ENCODE measurements around the gene PFN2. TPM values are rescaled to one million over a fixed set of nuclear protein-coding genes. Genes with fewer than 3 reads are reported as not detected.
"Not testable (repeated sequence)": the region's sequence is repeated elsewhere in the genome, so short reads cannot be mapped to it uniquely, and the experiment has no call there.

The PFN2 gene, protein sequence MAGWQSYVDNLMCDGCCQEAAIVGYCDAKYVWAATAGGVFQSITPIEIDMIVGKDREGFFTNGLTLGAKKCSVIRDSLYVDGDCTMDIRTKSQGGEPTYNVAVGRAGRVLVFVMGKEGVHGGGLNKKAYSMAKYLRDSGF
- total RNA-seq, result 1 to 10 TPM; 4.2 to 5.2 TPM

DNA sequence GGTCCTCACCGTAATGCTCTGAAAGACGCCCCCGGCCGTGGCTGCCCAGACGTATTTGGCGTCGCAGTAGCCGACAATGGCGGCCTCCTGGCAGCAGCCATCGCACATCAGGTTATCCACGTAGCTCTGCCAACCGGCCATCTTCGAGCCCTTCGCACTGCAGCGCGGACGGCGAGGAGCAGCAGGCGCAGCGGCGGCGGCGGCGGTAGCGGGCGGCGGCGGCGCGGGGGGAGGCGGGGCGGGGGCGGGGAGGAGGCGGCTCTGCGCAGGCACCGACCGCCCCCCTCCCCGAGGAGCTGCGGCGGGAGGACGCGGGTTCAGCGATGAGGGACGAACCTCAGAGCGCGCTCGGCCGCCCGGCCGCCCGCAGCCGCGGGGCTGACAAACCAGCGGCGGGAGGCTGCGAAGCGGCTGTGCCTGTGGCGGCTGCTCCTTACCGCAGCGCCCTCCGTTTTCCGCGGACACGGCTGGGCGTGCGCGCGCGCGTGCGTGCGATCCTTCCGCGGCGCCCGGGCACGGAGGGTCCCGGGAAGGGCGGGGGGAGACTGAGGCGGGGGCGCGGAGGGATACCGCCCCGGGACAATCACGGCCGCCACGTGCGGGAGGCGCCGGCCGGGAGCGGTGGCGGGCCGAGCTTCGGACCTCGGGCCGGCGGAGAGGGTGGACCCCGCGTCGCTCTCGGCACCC is at the start of gene PFN2:
Gene PFN2 (minus strand): TSS at position 180 of the 687 bp plus-strand sequence. CDS start 39 bp downstream, at position 141.
- no peaks in the 10 kb centered on the region for H3K9me3 Mint-ChIP-seq
- H3K27me3 Mint-ChIP-seq, result peaks cover 42% of the 10 kb centered on the region
- peaks cover 19% of the 10 kb centered on the region for H3K4me1 Mint-ChIP-seq
- H3K36me3 Mint-ChIP-seq, result no peaks in the 10 kb centered on the region
- no peak within 1 kb of the TSS for H3K27ac Mint-ChIP-seq
- DNase-seq, result peak; percentile 53
- H3K4me3 Mint-ChIP-seq, result peak within 1 kb of the TSS; percentile 81

DNA sequence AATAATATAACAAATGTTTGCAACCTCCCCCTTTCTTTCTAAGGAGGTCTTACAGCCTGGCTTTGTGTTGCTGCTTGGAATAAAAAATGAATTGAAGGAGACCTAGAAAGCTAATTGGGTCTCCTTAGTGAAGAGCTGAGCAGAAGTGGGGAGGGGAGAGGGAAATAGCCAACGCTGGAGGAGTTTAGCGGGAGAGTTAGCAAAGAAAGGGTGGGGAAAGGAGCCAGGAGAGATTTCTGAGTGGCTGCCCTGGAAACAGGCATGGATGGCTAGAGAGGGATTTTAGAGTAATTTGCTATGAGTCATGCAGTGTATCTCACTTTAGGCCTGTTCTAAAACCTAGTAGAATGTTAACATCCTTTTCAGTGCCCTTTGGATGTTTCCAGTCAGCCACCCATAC is 45.2 kb upstream of the PFN2 start:
- no peaks in the 10 kb centered on the region for H3K4me1 Mint-ChIP-seq
- H3K4me3 Mint-ChIP-seq, result no peak overlapping the region
- no peaks in the 10 kb centered on the region for H3K9me3 Mint-ChIP-seq
- H3K27me3 Mint-ChIP-seq, result no peaks in the 10 kb centered on the region
- no peak for DNase-seq
- no peaks in the 10 kb centered on the region for H3K36me3 Mint-ChIP-seq
- no peak overlapping the region for H3K27ac Mint-ChIP-seq

DNA sequence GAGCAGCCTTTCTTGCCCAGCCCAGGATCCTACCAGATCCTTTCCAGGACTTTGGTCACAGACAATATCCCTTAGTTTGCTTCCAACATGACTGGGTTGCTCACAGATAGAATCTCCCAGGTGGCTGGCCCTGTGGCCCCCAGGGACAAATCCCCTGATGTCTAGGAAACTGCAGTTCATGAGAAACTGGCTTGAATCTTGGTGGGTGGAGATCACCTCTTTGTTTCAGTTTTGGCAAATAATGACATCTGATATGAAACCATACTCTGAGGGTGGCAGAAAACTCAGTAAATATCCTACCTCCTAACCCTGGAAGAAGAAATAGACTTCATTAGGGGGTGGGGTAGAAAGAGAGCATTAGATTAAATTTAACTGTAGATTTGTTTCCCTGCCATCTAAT is 44.1 kb upstream of the PFN2 start:
- Mint-ChIP-seq H3K27me3 (no peaks in the 10 kb centered on the region), H3K4me3 (no peak overlapping the region), H3K4me1 (no peaks in the 10 kb centered on the region), H3K9me3 (no peaks in the 10 kb centered on the region), H3K36me3 (no peaks in the 10 kb centered on the region), H3K27ac (no peak overlapping the region)
- no peak for DNase-seq

DNA sequence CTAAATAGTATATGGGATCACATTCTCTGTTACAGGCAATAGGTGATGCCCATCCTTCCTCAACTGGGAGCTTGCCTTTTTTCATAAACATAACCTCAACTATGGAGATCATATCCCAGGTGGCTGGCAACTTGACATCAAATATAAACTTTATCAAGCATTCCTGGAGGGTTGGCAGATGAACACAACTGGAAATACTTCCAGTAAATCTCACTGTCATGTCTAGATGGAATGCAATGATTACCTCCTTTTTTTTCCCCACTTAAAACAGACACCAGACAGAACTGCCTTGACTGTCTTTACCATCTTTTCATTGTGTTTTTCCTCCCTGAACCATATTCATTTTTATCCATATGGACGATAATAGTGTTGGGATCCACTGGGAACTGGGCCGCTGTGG is 43.1 kb upstream of the PFN2 start:
- no peak for DNase-seq
- no peak overlapping the region for H3K27ac Mint-ChIP-seq
- H3K9me3 Mint-ChIP-seq, result no peaks in the 10 kb centered on the region
- H3K27me3 Mint-ChIP-seq, result no peaks in the 10 kb centered on the region
- H3K4me1 Mint-ChIP-seq, result no peaks in the 10 kb centered on the region
- no peak overlapping the region for H3K4me3 Mint-ChIP-seq
- H3K36me3 Mint-ChIP-seq, result no peaks in the 10 kb centered on the region

DNA sequence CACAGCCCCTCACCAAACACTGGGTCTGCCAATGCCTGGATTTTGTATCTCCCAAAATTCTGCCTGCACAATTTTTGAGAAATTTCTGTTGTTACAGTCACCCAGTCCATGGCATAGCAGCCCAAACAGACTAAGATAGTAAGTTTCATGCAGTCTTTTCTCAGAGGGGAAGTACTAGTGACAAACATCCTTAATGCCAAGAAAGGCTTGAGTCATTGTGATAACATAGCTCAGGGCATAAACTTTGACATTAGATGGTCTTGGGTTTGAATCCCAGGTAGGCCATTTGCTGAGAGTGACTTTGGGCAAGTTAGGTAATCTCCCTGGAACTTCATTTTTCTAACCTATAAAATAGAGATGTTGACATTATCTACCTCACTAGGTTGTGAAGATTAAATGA is 36.1 kb upstream of the PFN2 start:
- no peak for DNase-seq
- Mint-ChIP-seq H3K4me3 (no peak overlapping the region), H3K4me1 (no peaks in the 10 kb centered on the region)

DNA sequence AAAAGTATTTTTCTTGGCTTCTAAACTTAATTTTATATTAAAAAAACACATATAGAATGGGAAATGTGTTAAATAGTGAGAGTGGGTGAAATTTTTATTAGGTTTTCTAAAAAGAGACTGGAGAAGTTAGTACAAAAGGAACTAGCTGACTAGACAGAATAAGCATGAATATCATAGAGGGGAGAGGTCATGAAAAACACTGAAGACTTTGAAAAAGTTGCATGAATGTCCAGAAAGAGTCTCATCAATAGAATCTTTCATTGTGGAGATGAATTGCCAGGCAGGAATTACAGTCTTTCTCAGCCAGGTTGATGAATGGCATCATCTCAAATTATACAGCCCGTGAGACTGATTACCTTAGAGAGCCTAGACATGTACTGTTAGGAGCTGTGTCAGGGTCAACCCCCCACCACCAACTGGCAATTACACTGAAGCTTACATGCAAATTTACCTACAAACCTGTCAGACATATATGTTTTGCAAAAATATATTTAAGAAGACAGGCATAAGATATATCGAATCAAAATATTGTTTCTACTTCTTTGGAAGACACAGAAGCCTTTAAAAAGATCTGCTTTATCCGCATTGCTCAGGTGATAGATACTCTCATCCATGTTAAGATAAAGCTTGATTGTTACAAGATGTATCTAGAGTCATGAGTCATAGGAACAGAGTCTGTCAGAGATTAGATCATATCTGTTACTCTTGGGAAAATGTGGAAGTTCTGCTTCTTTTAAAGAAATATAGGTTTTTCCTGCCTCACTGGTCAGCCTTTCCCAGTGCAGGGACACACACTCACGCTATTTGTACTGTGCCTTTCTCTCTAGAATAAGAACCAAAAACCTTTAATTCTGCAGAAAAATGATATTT is 34.8 kb upstream of the PFN2 start:
- Mint-ChIP-seq H3K36me3 (no peaks in the 10 kb centered on the region), H3K4me1 (no peaks in the 10 kb centered on the region), H3K27me3 (peaks cover 3% of the 10 kb centered on the region), H3K9me3 (no peaks in the 10 kb centered on the region), H3K27ac (no peak overlapping the region), H3K4me3 (no peak overlapping the region)
- DNase-seq, result no peak

More for the DNA sequence above, 36.1 kb upstream of the PFN2 start:
- H3K27ac Mint-ChIP-seq, result no peak overlapping the region
- no peaks in the 10 kb centered on the region for H3K9me3 Mint-ChIP-seq
- no peaks in the 10 kb centered on the region for H3K36me3 Mint-ChIP-seq
- peaks cover 3% of the 10 kb centered on the region for H3K27me3 Mint-ChIP-seq

DNA sequence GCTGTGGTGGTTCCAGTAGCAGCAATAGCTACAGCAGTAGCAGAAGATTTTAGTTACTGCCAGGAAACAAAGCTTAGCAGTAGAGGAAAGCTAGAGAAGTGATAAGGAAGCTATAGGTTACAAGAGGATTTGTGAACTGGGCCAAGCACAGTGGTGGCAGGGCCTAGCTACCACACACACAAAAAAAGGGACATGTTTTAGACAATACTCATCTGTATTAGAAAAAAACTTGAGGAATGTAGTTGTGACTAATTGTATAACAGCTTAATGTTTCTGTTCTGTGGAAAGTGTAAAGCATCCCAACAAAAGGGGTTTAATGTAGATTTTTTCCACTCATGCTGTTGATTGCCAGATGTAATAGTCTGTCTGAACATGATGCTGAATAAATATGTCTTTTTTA is 29.9 kb upstream of the PFN2 start:
- no peak for DNase-seq
- Mint-ChIP-seq H3K4me3 (no peak overlapping the region), H3K9me3 (peaks cover 2% of the 10 kb centered on the region), H3K4me1 (no peaks in the 10 kb centered on the region), H3K36me3 (no peaks in the 10 kb centered on the region), H3K27ac (no peak overlapping the region), H3K27me3 (peaks cover 3% of the 10 kb centered on the region)

DNA sequence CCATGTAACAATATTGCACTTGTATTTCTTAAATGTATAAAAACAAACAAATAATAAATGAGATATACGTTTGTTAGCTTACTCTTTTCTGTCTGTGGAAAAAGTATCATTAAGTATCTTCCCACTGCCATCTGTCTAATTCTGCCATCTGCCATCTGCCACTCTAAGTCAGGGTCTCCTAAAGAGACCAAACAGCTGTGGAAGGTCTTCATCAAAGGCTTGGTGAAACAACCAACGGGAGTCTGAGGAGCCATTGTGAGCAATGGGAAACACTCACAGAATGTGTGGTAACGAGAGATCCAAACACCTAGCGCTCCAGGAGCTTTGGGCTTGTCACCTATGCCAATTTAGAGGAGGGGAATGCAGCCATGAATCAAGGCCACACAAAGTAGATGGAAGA is 28.7 kb upstream of the PFN2 start:
- H3K27me3 Mint-ChIP-seq, result peaks cover 14% of the 10 kb centered on the region
- DNase-seq, result no peak
- H3K27ac Mint-ChIP-seq, result no peak overlapping the region
- H3K36me3 Mint-ChIP-seq, result peaks cover 7% of the 10 kb centered on the region
- H3K4me1 Mint-ChIP-seq, result no peaks in the 10 kb centered on the region
- H3K9me3 Mint-ChIP-seq, result peaks cover 15% of the 10 kb centered on the region
- H3K4me3 Mint-ChIP-seq, result no peak overlapping the region

DNA sequence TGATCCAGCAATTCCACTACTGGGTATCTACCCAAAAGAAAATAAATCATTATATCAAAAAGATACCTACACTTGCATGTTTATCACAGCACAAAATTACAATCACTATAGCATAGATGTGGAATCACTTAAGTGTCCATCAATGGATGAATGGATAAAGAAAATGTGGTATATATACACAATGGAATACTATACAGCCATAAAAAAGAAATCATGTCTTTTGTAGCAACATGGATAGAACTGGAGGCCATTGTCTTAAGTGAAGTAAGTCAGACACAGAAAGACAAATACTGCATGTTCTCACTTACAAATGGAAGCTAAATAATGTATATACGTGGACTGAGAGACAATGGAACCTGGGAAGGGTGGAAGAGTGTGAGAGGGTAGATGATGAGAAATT is 28.3 kb upstream of the PFN2 start:
- DNase-seq, result no peak
- peaks cover 14% of the 10 kb centered on the region for H3K27me3 Mint-ChIP-seq
- H3K4me1 Mint-ChIP-seq, result no peaks in the 10 kb centered on the region
- H3K4me3 Mint-ChIP-seq, result no peak overlapping the region
- peaks cover 15% of the 10 kb centered on the region for H3K9me3 Mint-ChIP-seq
- peaks cover 7% of the 10 kb centered on the region for H3K36me3 Mint-ChIP-seq
- H3K27ac Mint-ChIP-seq, result no peak overlapping the region

DNA sequence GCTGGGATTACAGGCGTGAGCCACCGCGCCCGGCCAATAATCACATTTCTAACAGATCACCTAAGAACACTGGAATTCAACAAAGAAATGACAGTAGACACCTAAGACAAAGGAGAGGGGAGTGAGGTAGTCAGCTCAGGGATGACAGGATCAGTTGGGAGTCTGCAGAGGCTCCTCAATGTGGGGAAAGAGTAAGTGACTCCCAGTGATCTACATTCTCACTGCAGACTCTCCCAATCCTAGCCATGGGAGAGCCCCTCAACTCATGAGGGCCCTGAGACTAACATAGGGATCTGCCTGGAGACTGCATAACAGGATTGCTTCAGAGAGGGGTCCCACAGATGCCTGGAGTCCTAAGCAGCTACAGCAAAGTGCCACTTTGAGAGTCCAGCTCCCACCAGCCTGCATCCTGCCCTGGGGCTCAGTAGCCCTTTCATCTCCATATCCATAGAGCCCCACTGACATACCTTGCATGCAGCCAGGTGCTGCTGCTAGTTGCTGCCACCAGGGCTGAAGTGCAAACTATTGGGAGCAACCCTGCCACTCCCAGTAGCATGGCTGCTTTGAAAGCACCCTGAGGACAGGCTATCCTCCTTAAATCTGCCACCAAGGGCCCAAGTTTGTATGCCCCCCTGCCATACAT is 21.8 kb upstream of the PFN2 start:
- H3K36me3 Mint-ChIP-seq, result peaks cover 11% of the 10 kb centered on the region
- H3K27me3 Mint-ChIP-seq, result peaks cover 11% of the 10 kb centered on the region
- no peaks in the 10 kb centered on the region for H3K4me1 Mint-ChIP-seq
- no peak for DNase-seq
- H3K27ac Mint-ChIP-seq, result no peak overlapping the region
- H3K4me3 Mint-ChIP-seq, result no peak overlapping the region
- H3K9me3 Mint-ChIP-seq, result peaks cover 21% of the 10 kb centered on the region

DNA sequence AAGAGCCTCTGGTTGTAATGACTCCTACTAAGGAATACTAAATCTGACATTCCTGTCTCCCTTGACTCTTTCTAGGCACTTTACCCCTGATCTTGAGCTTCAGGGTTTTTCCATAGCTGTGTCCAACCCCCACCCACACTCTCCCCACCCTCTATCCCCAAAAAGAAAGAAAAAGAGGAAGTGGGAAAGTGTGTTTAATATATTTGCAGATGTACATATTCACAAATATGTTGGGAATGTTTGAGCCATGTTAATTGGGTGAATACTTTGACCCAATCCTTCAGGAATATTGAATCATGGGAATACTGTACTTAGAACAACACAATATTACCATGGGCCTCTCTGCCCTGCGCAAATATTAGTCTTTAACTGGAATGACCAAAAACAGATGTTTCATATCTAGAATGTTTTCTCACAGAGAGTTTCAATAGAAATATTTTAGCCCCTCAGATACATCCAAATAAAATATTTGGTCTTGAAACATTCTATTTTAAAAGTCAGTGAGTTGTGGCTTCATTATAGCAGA is 19.8 kb upstream of the PFN2 start:
- H3K4me1 Mint-ChIP-seq, result no peaks in the 10 kb centered on the region
- H3K27me3 Mint-ChIP-seq, result peaks cover 24% of the 10 kb centered on the region
- no peak overlapping the region for H3K4me3 Mint-ChIP-seq
- H3K27ac Mint-ChIP-seq, result no peak overlapping the region
- peaks cover 17% of the 10 kb centered on the region for H3K9me3 Mint-ChIP-seq
- peaks cover 11% of the 10 kb centered on the region for H3K36me3 Mint-ChIP-seq
- no peak for DNase-seq

DNA sequence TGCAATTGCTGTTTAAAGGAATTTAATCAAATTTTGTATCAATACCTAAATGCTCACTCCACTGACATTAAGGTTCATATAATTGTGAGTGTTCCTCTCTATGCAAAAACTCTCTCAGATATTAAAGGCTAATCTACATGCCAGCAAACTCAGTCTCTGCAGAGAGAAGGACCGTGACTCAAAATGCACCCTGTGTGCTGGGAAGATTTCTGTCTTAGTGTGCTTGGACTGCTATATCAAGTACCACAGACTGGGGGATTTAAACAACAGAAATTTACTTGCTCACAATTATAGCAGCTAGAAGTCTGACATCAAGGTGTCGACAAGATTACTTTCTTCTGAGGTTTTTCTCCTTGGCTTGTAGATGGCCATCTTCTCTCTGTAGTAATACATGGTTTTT is 18.6 kb upstream of the PFN2 start:
- Mint-ChIP-seq H3K4me3 (no peak overlapping the region), H3K27ac (no peak overlapping the region), H3K9me3 (peaks cover 6% of the 10 kb centered on the region), H3K36me3 (peaks cover 4% of the 10 kb centered on the region), H3K4me1 (no peaks in the 10 kb centered on the region), H3K27me3 (peaks cover 20% of the 10 kb centered on the region)
- no peak for DNase-seq

DNA sequence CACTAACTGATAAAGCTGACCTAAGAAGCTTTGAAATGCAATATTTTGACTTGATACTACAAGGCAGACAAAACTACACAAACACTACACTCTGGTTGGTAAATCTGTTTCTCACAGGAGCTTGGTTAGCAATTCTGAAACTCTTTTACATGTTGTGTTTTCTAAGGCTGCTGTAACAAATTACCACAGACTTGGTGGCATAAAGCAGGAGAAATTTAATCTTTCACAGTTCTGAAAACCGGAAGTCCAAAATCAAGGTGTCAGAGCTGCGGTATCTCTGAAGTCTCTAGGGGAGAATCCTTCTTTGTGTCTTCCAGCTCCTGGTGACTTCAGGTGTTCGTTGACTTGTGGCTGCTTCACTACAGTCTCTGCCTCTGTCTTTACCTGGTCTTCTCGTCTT is 12.9 kb upstream of the PFN2 start:
- no peaks in the 10 kb centered on the region for H3K36me3 Mint-ChIP-seq
- H3K27ac Mint-ChIP-seq, result no peak overlapping the region
- peaks cover 23% of the 10 kb centered on the region for H3K27me3 Mint-ChIP-seq
- H3K9me3 Mint-ChIP-seq, result no peaks in the 10 kb centered on the region
- no peak for DNase-seq
- H3K4me3 Mint-ChIP-seq, result no peak overlapping the region
- no peaks in the 10 kb centered on the region for H3K4me1 Mint-ChIP-seq

DNA sequence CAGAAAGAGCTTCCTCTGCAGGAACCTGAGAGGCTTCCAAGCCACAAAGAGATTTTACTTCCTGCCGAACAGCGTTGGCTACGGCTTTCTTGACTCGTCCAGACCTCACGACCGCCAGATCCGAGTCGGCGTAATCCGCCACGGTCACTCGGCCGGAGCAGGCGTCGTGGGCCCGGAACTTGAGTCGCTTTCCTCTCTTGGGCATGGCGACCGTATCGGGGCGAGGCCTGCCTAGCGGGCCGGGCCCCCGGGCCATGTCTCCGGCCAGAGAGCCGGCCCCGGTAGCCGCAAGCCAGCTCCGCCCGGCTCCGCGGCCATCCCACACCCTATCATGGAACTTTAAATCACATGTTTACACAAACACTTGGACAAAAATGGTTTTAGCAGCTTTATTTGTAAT is 12.4 kb upstream of the PFN2 start:
- peaks cover 23% of the 10 kb centered on the region for H3K27me3 Mint-ChIP-seq
- not testable (repeated sequence) for H3K36me3 Mint-ChIP-seq, H3K9me3 Mint-ChIP-seq, DNase-seq, H3K4me3 Mint-ChIP-seq, H3K4me1 Mint-ChIP-seq, H3K27ac Mint-ChIP-seq

DNA sequence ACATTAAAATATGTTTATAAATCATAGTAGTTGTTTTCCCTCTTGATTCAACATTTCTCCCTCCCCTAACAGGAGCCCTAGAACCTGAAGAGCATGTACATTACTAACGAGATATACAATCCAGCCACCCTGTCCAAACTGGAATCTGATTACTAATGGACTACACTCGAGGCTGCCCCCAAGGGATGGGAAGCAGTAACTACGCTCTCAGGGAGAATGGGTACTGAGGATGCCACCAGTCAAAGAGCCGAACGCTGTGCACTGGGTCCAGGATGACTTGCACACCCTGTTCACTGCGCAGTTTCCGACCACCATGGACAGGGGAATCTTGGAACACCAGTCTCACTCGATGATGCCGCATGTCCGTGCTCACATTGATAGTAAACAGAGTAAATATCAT is 11.3 kb upstream of the PFN2 start:
- not testable (repeated sequence) for DNase-seq, H3K4me3 Mint-ChIP-seq, H3K4me1 Mint-ChIP-seq, H3K27ac Mint-ChIP-seq, H3K36me3 Mint-ChIP-seq, H3K9me3 Mint-ChIP-seq
- H3K27me3 Mint-ChIP-seq, result peaks cover 23% of the 10 kb centered on the region
